Small intestine (tissue), 16 donors: ENCODE measurements around the gene PGAM4. TPM values are rescaled to one million over a fixed set of nuclear protein-coding genes. Genes with fewer than 3 reads are reported as not detected.

Experiments
- DNase-seq, 2 donors: peaks; one replicate each; pipeline versions ENCODE4 v3.0.0 to v3.0.0-alpha.2; 2013
- FAIRE-seq: peaks from 2 replicates; lab custom pipeline; 2012; peaks lifted over from hg19 to GRCh38; lab: Jason Lieb, UNC
- H3K27ac ChIP-seq, 3 donors: one replicate each; pipeline ENCODE4 v1.5.1; 2013; ENCODE audit warnings: low read length in 2 of 3, mild to moderate bottlenecking in 2 of 3, control low read depth in 1 of 3, inconsistent platforms in 1 of 3, low read depth in 1 of 3, moderate library complexity in 1 of 3
- H3K27me3 ChIP-seq, 3 donors: one replicate each; pipeline ENCODE4 v1.6.1; 2013; ENCODE audit warnings: low read length in 3 of 3, inconsistent platforms in 1 of 3; ENCODE audit not compliant: control insufficient read depth in 3 of 3, insufficient read depth in 3 of 3
- H3K36me3 ChIP-seq, 3 donors: one replicate each; pipeline ENCODE4 v1.6.1; 2013; ENCODE audit warnings: low read length in 3 of 3, inconsistent platforms in 1 of 3, low read depth in 1 of 3, mild to moderate bottlenecking in 1 of 3, moderate library complexity in 1 of 3; ENCODE audit not compliant: control insufficient read depth in 3 of 3, insufficient read depth in 2 of 3
- H3K4me1 ChIP-seq, 3 donors: one replicate each; pipeline ENCODE4 v1.6.1; 2013; ENCODE audit warnings: low read length in 2 of 3, inconsistent platforms in 1 of 3, low read depth in 1 of 3, mild to moderate bottlenecking in 1 of 3, moderate library complexity in 1 of 3; ENCODE audit not compliant: control insufficient read depth in 3 of 3, insufficient read depth in 2 of 3
- H3K4me3 ChIP-seq, 3 donors: one replicate each; pipeline ENCODE4 v1.5.1; 2013; ENCODE audit warnings: low read length in 3 of 3, control low read depth in 1 of 3, inconsistent platforms in 1 of 3, low read depth in 1 of 3, mild to moderate bottlenecking in 1 of 3, moderate library complexity in 1 of 3
- H3K9me3 ChIP-seq, 2 donors: one replicate each; pipeline ENCODE4 v1.6.1; 2013; ENCODE audit warnings: low read depth in 1 of 2, low read length in 1 of 2; ENCODE audit not compliant: control insufficient read depth in 2 of 2, insufficient read depth in 1 of 2
- WGBS, 3 donors: extraction: QIAGEN DNeasy Blood & Tissue Kit; methylation state at CpG; one replicate each; pipeline ENCODE4 v1.1.7; 2013; 5-methylcytosine and 5-hydroxymethylcytosine counted together
- long read RNA-seq, 10 donors: transcript quantifications; one replicate each; lab custom pipeline, GENCODE V29; 2026
- polyA plus RNA-seq, 4 donors: library from polyadenylated mRNA; stranded (reverse) in 3 of 4; unstranded in 1 of 4; fragments of 200-250 nt in 3 of 4; fragments of 120-200 nt in 1 of 4; gene quantifications; one replicate each; pipeline versions ENCODE4 v1.2.1 to v1.2.3, GENCODE V29; 2013
- donor health status: healthy with polysubstance abuse.
- donor health status: control.
- donor health status: control.
- donor health status: Bipolar disorder and iron deficiency.
- donor health status: healthy.

PGAM4 gene
- under 1 TPM in 1 of 4 donors, not detected in 3; 0.07 TPM for polyA plus RNA-seq
- long read RNA-seq, donor 1, result 0 reads
- long read RNA-seq, donor 2, result 0 reads
- long read RNA-seq, donor 3, result 0 reads
- long read RNA-seq, donor 4, result 0 reads
- long read RNA-seq, donor 5, result 0 reads
- long read RNA-seq, donor 6, result 0 reads
- long read RNA-seq, donor 7, result 0 reads
- long read RNA-seq, donor 8, result 0 reads
- long read RNA-seq, donor 9, result 0 reads
- long read RNA-seq, donor 10, result 0 reads

- Histone ChIP-seq H3K36me3 (peaks cover 0 to 2% (median 0%) of the 10 kb centered on the region in 3 donors), H3K27ac (no peak within 1 kb of the TSS), H3K27me3 (no peaks in the 10 kb centered on the region), H3K9me3 (no peaks in the 10 kb centered on the region), H3K4me3 (no peak within 1 kb of the TSS), H3K4me1 (no peaks in the 10 kb centered on the region)
- DNase-seq, result no peak
- no peak for FAIRE-seq
- WGBS, 3 donors, result 94 to 99% (median 98%) methylated on average over 13 of the region's 13 CpGs
These were observed at the start of gene PGAM4 for GRCh38 chrX:77969538-77969937. Gene PGAM4 (minus strand): TSS chrX:77969638. CDS start chrX:77969638, 0 bp downstream.

DNA sequence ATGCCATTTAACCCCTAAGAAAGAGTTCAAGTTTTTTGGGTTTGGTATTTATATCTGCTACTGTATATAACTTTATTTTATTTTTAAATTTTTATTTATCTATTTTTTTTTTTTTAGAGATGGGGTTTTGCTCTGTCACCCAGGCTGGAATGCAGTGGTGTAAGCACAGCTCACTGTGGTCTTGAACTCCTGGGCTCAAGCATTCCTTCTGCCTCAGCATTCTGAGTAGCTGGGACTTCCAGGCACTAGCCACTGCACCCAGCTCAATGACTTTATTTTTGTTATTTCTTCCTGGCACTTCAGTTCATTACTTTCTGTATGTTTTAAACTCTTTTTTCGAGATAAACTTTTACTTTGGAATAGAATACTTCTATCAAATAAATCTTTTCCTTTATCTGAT, 42.4 kb upstream of the PGAM4 start:
- Histone ChIP-seq H3K4me3 (no peak overlapping the region), H3K36me3 (no peaks in the 10 kb centered on the region), H3K9me3 (no peaks in the 10 kb centered on the region), H3K27me3 (no peaks in the 10 kb centered on the region), H3K27ac (no peak overlapping the region), H3K4me1 (no peaks in the 10 kb centered on the region)
- FAIRE-seq, result no peak
- no peak for DNase-seq
- WGBS, 3 donors, result 87 to 95% (median 88%) methylated on average over 1 of the region's 1 CpG

GRCh38 chrX:77979870-77980269, 10.4 kb upstream of the PGAM4 start:
- Histone ChIP-seq H3K4me3 (no peak overlapping the region), H3K4me1 (no peaks in the 10 kb centered on the region), H3K27ac (no peak overlapping the region), H3K9me3 (no peaks in the 10 kb centered on the region), H3K27me3 (no peaks in the 10 kb centered on the region), H3K36me3 (no peaks in the 10 kb centered on the region)
- 63 to 81% (median 67%) methylated on average over 4 of the region's 4 CpGs for WGBS, 3 donors
- peak; percentile 36 for FAIRE-seq
- peak in 1 of 2 donors; percentile 7 for DNase-seq

DNA sequence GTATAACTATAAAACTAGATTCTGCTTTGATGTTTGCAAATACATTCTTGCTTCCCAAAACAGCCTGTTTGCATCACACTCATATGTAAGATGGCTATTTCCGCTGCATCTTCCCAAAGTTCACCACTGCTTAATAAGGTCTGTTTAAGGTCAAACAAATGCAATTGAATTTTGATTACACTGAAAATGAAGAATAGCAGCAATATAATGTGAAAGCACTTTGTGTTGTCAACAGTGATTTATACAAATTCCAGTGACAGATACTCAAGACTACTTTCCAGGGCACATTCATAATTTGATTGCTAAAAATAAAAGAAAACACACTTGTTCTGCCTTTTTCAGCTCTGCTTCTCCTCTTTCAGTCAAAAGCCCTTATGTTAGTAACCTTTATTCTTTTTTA, 8.1 kb upstream of the PGAM4 start:
- no peak for FAIRE-seq
- Histone ChIP-seq H3K27ac (no peak overlapping the region), H3K4me3 (no peak overlapping the region), H3K9me3 (no peaks in the 10 kb centered on the region), H3K27me3 (no peaks in the 10 kb centered on the region), H3K36me3 (no peaks in the 10 kb centered on the region), H3K4me1 (no peaks in the 10 kb centered on the region)
- WGBS, 3 donors, result 74 to 96% (median 81%) methylated on average over 1 of the region's 1 CpG
- DNase-seq, result no peak

DNA sequence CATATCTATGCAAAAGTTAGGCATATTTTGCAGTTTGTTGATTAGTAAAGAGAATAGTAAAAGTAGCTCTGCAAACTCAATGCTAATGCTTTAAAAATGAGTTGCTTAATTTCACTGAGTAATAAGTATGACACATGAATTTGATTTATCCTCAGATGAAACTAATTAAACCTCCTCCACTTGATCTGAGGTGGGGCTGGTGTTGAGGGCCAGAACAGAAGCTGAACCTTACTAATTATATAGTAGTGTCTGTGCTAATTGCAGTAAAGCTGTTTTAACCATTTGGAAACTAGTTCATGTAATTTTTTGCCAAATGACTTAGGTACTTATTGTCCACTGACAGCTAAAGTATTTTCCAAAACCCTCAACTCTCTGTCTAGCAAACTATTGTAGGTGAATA, 7.7 kb upstream of the PGAM4 start:
- FAIRE-seq, result peak; percentile 30
- no peak for DNase-seq
- Histone ChIP-seq H3K4me1 (no peaks in the 10 kb centered on the region), H3K27ac (no peak overlapping the region), H3K9me3 (no peaks in the 10 kb centered on the region), H3K36me3 (peaks cover 0 to 1% (median 0%) of the 10 kb centered on the region in 3 donors), H3K27me3 (no peaks in the 10 kb centered on the region), H3K4me3 (no peak overlapping the region)

DNA sequence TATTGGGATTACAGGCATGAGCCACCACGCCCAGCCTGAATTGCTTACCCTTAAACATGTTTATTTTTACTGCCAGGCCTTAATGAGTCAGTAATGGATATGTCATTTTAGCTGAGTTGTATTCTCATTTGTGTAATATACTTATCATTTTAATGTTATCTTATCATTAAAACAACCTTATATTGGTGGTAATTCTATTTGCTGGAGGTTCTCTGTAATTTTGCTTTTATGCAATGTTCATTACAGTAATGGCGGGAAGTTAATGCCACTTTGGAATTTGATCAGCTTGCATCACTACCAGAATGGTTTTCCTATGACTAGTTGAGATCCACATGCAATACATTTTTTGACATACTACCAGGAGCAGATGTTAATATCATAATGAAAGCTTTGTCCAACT, 6.3 kb upstream of the PGAM4 start:
- no peaks in the 10 kb centered on the region for H3K4me1 ChIP-seq
- no peak overlapping the region for H3K4me3 ChIP-seq
- H3K27me3 ChIP-seq, result no peaks in the 10 kb centered on the region
- H3K27ac ChIP-seq, result peak overlapping the region in 1 of 3 donors; percentile 23
- H3K9me3 ChIP-seq, result no peaks in the 10 kb centered on the region
- peaks cover 0 to 2% (median 0%) of the 10 kb centered on the region in 3 donors for H3K36me3 ChIP-seq
- peak; percentile 51 to 78 for DNase-seq
- FAIRE-seq, result no peak
- WGBS, 3 donors, result 31 to 61% (median 33%) methylated on average over 2 of the region's 2 CpGs

- Histone ChIP-seq H3K9me3 (no peaks in the 10 kb centered on the region), H3K4me1 (no peaks in the 10 kb centered on the region), H3K27me3 (no peaks in the 10 kb centered on the region), H3K27ac (no peak overlapping the region), H3K36me3 (peaks cover 0 to 2% (median 0%) of the 10 kb centered on the region in 3 donors), H3K4me3 (no peak overlapping the region)
- DNase-seq (no peak), FAIRE-seq (no peak)
- WGBS, 3 donors, result 52 to 95% (median 75%) methylated on average over 1 of the region's 1 CpG
These were observed 1.8 kb downstream of the PGAM4 start for GRCh38 chrX:77967631-77968030.

GRCh38 chrX:77966361-77966760, 3.1 kb downstream of the PGAM4 start:
- WGBS, 3 donors, result 92 to 98% (median 95%) methylated on average over 3 of the region's 3 CpGs
- no peak overlapping the region for H3K27ac ChIP-seq
- no peak for FAIRE-seq

More at GRCh38 chrX:77966361-77966760, 3.1 kb downstream of the PGAM4 start:
- Histone ChIP-seq H3K36me3 (no peaks in the 10 kb centered on the region), H3K4me1 (no peaks in the 10 kb centered on the region), H3K4me3 (no peak overlapping the region), H3K27me3 (no peaks in the 10 kb centered on the region), H3K9me3 (no peaks in the 10 kb centered on the region)
- DNase-seq, result no peak
